B cell (primary cell): Measurements from ENCODE around the gene TMEM273. TPM values are rescaled to one million over a fixed set of nuclear protein-coding genes. Genes with fewer than 3 reads are reported as not detected.

ENCODE experiments used
- ATAC-seq: fragments of 200-7000 bp; cut with Tn5 transposase; one replicate; pipeline ENCODE4 v1.10.0; 2021; ENCODE audit warnings: low read depth, mild to moderate bottlenecking, moderate number of reproducible peaks, moderate library complexity
- CTCF ChIA-PET: fragments of 350-600 bp; sonication (Branson Sonifier 250); formaldehyde crosslinking; loops from one replicate; lab custom pipeline; 2021; ENCODE audit warnings: antibody characterized with exemption, inconsistent platforms; lab: Charles Lee
- POLR2A ChIA-PET: fragments of 350-600 bp; sonication (Branson Sonifier 250); formaldehyde crosslinking; loops from one replicate; lab custom pipeline; 2021; ENCODE audit warnings: antibody characterized with exemption; lab: Charles Lee
- DNase-seq: peaks from one replicate; pipeline ENCODE4 v3.0.0; 2013
- H2AFZ ChIP-seq: 2 replicates; pipeline ENCODE4 v1.6.1; 2012; ENCODE audit warnings: mild to moderate bottlenecking, low read depth, low read length; ENCODE audit not compliant: insufficient read depth, poor library complexity, severe bottlenecking
- H3K27ac ChIP-seq, 2 donors: 1 replicate in 1 of 2; 2 replicates in 1 of 2; pipeline ENCODE4 v1.5.1; 2012 to 2013; ENCODE audit warnings: low read length in 2 of 2, mild to moderate bottlenecking in 2 of 2, moderate library complexity in 1 of 2
- H3K27me3 ChIP-seq, 4 experiments: fragments of 200-600 bp in 1 of 4; sonication (generic) in 1 of 4; replicated peaks in 1 of 4; 1 replicate in 2 of 4; 2 replicates in 2 of 4; pipeline versions ENCODE4 v1.6.1 to v1.7.0; 2013 to 2016; ENCODE audit warnings: low read length in 3 of 4, mild to moderate bottlenecking in 2 of 4, mixed read lengths in 1 of 4, moderate library complexity in 1 of 4; ENCODE audit not compliant: insufficient read depth in 4 of 4, control insufficient read depth in 3 of 4; ENCODE audit errors: control extremely low read depth in 1 of 4
- H3K36me3 ChIP-seq, 2 experiments: replicated peaks in 1 of 2; 1 replicate in 1 of 2; 2 replicates in 1 of 2; pipeline versions ENCODE4 v1.6.1 to v1.7.1; 2013; ENCODE audit warnings: low read length in 1 of 2; ENCODE audit not compliant: insufficient read depth in 2 of 2, control insufficient read depth in 1 of 2; ENCODE audit errors: control extremely low read depth in 1 of 2, extremely low read depth in 1 of 2
- H3K4me1 ChIP-seq, 2 donors: fragments of 200-600 bp in 1 of 2; sonication (generic) in 1 of 2; 1 replicate in 1 of 2; 2 replicates in 1 of 2; pipeline versions ENCODE4 v1.5.1 to v1.6.1; 2013 to 2017; ENCODE audit warnings: low read length in 2 of 2; ENCODE audit not compliant: control insufficient read depth in 2 of 2, insufficient read depth in 2 of 2
- H3K4me2 ChIP-seq: replicated peaks from 2 replicates; pipeline ENCODE3; 2012; ENCODE audit warnings: mild to moderate bottlenecking, low read depth, low read length; ENCODE audit not compliant: poor library complexity, severe bottlenecking
- H3K4me3 ChIP-seq, 5 experiments: fragments of 200-600 bp in 1 of 5; sonication (generic) in 1 of 5; 1 replicate in 3 of 5; 2 replicates in 2 of 5; pipeline versions ENCODE4 v1.5.1 to v1.7.0; 2011 to 2016; ENCODE audit warnings: low read length in 4 of 5, mild to moderate bottlenecking in 4 of 5, low read depth in 2 of 5, control low read depth in 1 of 5, moderate library complexity in 1 of 5; ENCODE audit not compliant: insufficient read depth in 1 of 5; ENCODE audit errors: control extremely low read depth in 1 of 5, extremely low read depth in 1 of 5
- H3K79me2 ChIP-seq: fragments of 200-600 bp; sonication (generic); one replicate; pipeline ENCODE4 v1.6.0; 2016; ENCODE audit warnings: low read length; ENCODE audit not compliant: control insufficient read depth, insufficient read depth
- H3K9ac ChIP-seq: fragments of 200-600 bp; sonication (generic); 2 replicates; pipeline ENCODE4 v1.6.1; 2017; ENCODE audit warnings: mild to moderate bottlenecking, low read length, moderate library complexity
- H3K9me3 ChIP-seq, 3 donors: one replicate each; pipeline versions ENCODE4 v1.6.1 to v1.7.1; 2013; ENCODE audit warnings: low read length in 2 of 3; ENCODE audit not compliant: control insufficient read depth in 2 of 3, insufficient read depth in 1 of 3; ENCODE audit errors: control extremely low read depth in 1 of 3
- H4K20me1 ChIP-seq: 2 replicates; pipeline ENCODE4 v1.6.0; 2012; ENCODE audit warnings: mild to moderate bottlenecking, low read length; ENCODE audit not compliant: insufficient read depth, control insufficient read depth, poor library complexity, severe bottlenecking
- H3K27ac Mint-ChIP-seq: one replicate; pipeline ENCODE4 v1.8.0; 2021; ENCODE audit warnings: mixed read lengths
- H3K27me3 Mint-ChIP-seq: one replicate; pipeline ENCODE4 v1.8.0; 2021; ENCODE audit warnings: mixed read lengths
- H3K4me1 Mint-ChIP-seq: one replicate; pipeline ENCODE4 v1.8.0; 2021; ENCODE audit warnings: mixed read lengths
- H3K4me3 Mint-ChIP-seq: one replicate; pipeline ENCODE4 v1.8.0; 2021; ENCODE audit warnings: mixed read lengths
- H3K9me3 Mint-ChIP-seq: one replicate; pipeline ENCODE4 v1.8.0; 2022; ENCODE audit warnings: mixed read lengths; ENCODE audit not compliant: insufficient read depth
- EZH2 ChIP-seq: IDR thresholded peaks from 2 replicates; pipeline ENCODE4 v1.6.1; 2012; ENCODE audit warnings: borderline replicate concordance, low read depth, mild to moderate bottlenecking, moderate library complexity, low read length; ENCODE audit not compliant: insufficient read depth, poor library complexity, severe bottlenecking
- WGBS: methylation state at CpG from one replicate; pipeline ENCODE4 v1.1.5; 2013; ENCODE audit warnings: missing lambda C conversion rate; ENCODE audit not compliant: insufficient coverage; 5-methylcytosine and 5-hydroxymethylcytosine counted together
- intact Hi-C: fragments of 100-400 bp; cut with micrococcal nuclease; formaldehyde crosslinking; loops from one replicate; pipeline ENCODE4 v1.10.0; 2022
- polyA plus RNA-seq: library from polyadenylated mRNA; depleted of rRNA; stranded (reverse); fragments of >200 nt; gene quantifications from 2 replicates; pipeline ENCODE4 v1.2.3, GENCODE V29; 2012
- total RNA-seq, 2 donors: library from RNA; stranded (reverse); fragments of 120-200 nt in 1 of 2; gene quantifications; 1 replicate in 1 of 2; 2 replicates in 1 of 2; pipeline versions ENCODE4 v1.2.3 to v1.2.4, GENCODE V29; 2013 to 2022
- TF ChIP-seq, protein P1 (sequence below): fragments of 200-600 bp; IDR thresholded peaks from one replicate; pipeline ENCODE4 v1.8.0; 2022; ENCODE audit warnings: antibody characterized with exemption, mild to moderate bottlenecking

TMEM273 gene
- total and polyA plus RNA-seq, 2 donors (not counting 1 experiment from before 2014, with no cell fraction given), result 36.0 to 36.4 TPM

DNA sequence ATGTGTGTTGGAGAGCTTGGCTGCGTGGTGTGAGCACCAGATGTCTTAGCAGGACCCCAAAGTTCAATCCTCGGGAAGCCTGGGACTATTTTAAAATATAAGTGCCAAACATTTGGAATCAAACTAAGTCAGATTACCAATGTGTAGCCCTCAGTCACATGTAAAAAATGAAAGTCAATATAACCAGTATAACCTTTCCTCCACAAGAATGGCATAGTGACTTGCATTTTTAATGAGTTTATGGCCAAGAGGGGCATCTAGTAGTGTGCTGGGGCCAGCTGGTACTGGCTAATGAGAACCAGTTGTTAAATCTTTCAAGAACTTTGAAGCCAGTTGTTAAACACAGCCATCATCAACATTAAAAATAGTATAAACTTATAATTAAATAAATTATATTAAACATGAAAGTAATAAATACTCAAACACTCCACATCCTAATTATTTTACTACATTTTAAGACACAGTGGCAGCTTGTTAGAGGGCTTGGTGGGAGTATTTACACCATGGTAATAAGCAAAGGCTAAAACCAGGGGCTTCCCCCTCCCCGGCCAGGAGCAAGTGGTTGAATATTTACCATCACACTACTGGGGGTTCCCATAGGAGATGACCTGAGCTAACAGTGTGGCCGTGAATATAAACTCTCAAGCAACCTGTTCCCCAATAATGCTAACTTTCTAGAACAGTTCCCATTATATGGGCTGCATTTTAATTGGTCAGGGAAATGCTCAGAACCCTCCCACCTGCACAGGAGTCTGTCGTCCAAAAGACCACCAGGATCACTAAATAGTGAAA, 46.5 kb downstream of the TMEM273 start:
- H3K27me3 ChIP-seq, result no peaks in the 10 kb centered on the region
- CTCF ChIA-PET, result no interaction called here
- 50% methylated on average over 1 of the region's 5 CpGs for WGBS

More for the DNA sequence above, 46.5 kb downstream of the TMEM273 start:
- TF ChIP-seq, protein P1, sequence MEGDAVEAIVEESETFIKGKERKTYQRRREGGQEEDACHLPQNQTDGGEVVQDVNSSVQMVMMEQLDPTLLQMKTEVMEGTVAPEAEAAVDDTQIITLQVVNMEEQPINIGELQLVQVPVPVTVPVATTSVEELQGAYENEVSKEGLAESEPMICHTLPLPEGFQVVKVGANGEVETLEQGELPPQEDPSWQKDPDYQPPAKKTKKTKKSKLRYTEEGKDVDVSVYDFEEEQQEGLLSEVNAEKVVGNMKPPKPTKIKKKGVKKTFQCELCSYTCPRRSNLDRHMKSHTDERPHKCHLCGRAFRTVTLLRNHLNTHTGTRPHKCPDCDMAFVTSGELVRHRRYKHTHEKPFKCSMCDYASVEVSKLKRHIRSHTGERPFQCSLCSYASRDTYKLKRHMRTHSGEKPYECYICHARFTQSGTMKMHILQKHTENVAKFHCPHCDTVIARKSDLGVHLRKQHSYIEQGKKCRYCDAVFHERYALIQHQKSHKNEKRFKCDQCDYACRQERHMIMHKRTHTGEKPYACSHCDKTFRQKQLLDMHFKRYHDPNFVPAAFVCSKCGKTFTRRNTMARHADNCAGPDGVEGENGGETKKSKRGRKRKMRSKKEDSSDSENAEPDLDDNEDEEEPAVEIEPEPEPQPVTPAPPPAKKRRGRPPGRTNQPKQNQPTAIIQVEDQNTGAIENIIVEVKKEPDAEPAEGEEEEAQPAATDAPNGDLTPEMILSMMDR, result no peak
- TF ChIP-seq EZH2, result no peak
- H3K4me3 Mint-ChIP-seq, result no peak overlapping the region
- Histone ChIP-seq H3K4me1 (no peaks in the 10 kb centered on the region), H3K79me2 (no peaks in the 10 kb centered on the region), H4K20me1 (no peaks in the 10 kb centered on the region), H3K36me3 (no peaks in the 10 kb centered on the region), H3K9me3 (peaks cover 0 to under 1% (median 0%) of the 10 kb centered on the region in 3 donors), H3K27ac (no peak overlapping the region), H3K4me3 (no peak overlapping the region), H2AFZ (no peak overlapping the region), H3K4me2 (no peak overlapping the region), H3K9ac (no peak overlapping the region)
- H3K27me3 Mint-ChIP-seq, result peaks cover 15% of the 10 kb centered on the region
- H3K9me3 Mint-ChIP-seq, result no peaks in the 10 kb centered on the region
- H3K4me1 Mint-ChIP-seq, result peaks cover 2% of the 10 kb centered on the region
- no peak overlapping the region for H3K27ac Mint-ChIP-seq
- DNase-seq (no peak), ATAC-seq (no peak)
- POLR2A ChIA-PET, result no interaction called here
- intact Hi-C loops, result no loop called here
